ENCODE data around the gene C1QTNF5.

Gene C1QTNF5

DNA sequence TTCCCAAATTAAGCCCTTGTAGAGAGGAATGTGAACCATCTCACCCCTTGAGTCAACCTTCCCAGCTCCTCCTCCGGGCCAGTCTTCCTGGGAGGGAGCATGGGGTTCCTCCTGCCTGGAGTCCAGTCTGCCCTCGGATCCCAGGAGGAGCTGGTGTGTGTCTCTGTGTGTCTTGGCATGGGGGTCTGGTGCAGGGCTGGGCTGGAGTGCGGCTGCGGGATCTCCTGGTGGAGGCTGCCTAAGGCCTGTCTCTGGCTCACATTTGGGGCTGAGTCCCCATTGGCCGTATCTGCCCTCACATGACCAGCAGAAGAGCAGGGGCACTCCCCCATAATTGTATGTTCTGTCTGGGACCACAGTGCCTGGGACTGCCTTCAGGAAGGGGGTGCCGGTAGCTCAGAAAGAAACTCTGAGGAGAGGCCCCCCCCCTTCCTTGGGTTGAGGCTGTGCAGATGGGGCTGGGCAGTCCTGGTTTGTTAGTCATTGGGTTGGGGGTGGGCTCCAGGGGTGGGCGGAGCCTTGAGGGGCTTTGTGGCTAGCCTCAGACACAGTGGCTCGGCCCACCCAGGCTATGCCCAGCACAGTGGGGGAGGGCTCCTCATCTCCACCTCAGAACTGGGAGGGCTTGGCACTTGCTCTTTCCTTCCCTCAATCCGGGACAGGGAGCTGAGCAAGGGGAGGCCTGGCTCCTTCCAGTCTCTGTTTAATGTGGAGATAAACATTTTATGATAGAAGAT lies 2.9 kb downstream of the C1QTNF5 start:
- no peak for DNase-seq (ENCODE audit: low spot score)

GRCh38 chr11:119336744-119337469 lies 3.8 kb downstream of the C1QTNF5 start:
- no peak for DNase-seq (ENCODE audit: low spot score)

GRCh38 chr11:119335655-119336543 lies 4.8 kb downstream of the C1QTNF5 start:
- no peak for DNase-seq (ENCODE audit: low spot score)

- DNase-seq (ENCODE audit: low spot score): no peak
These were observed 5.5 kb downstream of the C1QTNF5 start for GRCh38 chr11:119335091-119335654.

DNA sequence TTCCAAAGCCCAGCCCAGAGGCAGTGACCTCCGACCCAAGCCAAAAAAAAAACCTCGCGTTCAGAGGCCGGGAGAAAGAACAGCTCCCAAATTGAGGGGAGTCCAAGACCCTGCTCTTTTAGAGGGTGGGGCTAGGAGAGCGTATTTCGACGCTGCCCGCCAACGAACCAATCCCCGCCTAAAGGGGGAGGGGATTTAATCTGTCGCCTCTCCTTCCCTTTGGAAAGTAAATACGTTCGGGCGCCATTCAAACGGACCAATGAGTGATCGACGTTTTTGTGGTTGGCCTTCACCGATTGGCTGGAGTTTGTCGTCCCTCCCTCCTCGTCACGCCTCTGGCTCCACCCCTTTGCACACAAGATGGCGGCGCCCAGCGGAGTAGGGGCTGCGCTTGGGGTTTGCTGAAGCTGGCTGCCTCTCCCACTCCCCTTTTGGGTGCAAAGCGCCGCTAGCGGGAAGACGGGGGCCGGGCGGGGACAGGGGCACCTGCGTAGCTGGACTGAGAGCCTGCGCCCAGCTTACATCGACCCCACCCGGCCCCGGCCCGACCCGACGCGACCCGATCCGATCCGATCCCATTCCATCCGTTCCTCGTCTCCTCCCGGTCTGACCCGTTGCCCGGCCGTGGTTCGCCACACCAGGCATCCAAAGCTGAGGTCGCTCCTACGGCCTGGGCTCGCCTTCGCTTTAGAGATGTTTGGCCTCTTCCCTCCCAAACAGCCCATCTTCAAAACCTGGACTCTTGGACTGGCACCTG lies 6.3 kb downstream of the C1QTNF5 start, which contains the start of gene RNF26:
TSS of gene RNF26 (plus strand) at position 354 of the 757 bp plus-strand sequence. CDS start 596 bp downstream, outside the sequence.
- DNase-seq (ENCODE audit: low spot score): peak; percentile 100

DNA sequence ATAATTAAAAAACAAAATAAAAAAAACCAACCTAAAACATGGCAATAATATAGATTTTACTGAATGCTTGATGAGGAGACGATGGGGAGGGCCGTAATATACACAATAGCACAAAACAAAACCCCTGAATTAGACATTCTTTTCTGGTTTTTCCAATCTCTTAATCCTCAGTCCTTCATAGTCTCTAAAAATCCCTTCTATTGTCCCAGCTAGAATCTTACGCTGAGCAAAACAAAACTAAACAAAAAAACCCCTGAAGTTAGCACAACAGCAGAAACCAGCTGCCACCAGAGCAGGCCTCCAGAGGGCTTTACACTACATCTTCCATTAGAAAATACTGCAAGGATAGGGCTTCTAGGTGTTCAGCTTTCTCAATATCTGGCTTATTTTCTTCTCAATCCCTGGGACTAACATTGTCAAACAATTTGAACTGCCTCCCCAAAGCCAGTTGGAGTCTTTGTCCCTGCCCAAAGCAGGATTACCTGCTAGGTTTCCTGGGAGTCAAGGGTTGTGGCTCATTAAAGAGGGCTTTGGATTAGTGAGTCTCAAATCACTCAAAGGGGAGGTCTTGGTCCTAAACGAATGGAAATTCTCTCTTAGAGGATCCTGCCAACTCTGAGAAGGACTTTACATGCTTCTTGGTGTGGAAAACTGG lies 8.4 kb downstream of the C1QTNF5 start:
- no peak for DNase-seq (ENCODE audit: low spot score)

DNA sequence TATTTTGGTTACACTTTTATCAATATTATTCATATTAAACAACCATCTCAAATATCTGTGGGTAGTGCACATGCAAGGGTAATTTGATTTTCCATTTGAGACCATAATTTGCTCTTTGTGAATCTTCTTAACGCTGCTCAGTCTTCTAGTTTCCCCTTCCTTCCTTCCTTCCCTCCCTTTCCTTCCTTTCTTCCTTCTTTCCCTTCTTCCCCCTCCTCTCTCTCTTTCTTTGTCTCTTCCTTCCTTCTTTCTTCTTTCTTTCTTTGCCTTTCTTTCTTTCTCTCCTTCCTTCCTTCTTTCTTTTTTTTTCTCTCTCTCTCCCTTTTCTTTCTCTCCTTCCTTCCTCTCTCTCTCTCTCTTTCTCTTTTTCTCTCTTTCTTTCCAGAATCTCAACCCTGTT lies 10.4 kb downstream of the C1QTNF5 start:
- no peak for DNase-seq (ENCODE audit: low spot score)

- DNase-seq (ENCODE audit: low spot score): no peak
These were observed 11.4 kb downstream of the C1QTNF5 start for GRCh38 chr11:119329320-119329719.

DNA sequence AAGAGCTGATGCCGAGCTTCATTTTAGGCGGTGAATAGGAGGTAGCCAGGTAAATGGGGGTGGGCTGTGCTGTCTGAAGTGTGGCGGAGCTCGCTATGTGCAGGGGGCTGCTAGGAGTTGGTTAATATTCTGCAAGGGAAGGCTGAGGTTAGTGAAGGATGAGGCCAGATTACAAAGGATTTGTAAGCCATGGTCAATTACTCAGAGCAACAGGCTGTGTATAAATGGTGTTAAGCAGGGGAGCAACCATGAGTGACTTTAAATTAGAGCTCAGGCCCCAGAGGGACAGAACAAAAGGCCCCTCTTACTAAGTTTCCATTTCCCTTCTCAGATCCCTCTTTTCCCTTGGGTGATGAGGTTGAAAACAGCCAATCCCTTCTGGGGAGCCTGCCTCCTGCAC lies 16.5 kb downstream of the C1QTNF5 start:
- no peak for DNase-seq (ENCODE audit: low spot score)

- DNase-seq (ENCODE audit: low spot score): peak; percentile 70
These were observed 17.1 kb downstream of the C1QTNF5 start for GRCh38 chr11:119323532-119324033.

DNA sequence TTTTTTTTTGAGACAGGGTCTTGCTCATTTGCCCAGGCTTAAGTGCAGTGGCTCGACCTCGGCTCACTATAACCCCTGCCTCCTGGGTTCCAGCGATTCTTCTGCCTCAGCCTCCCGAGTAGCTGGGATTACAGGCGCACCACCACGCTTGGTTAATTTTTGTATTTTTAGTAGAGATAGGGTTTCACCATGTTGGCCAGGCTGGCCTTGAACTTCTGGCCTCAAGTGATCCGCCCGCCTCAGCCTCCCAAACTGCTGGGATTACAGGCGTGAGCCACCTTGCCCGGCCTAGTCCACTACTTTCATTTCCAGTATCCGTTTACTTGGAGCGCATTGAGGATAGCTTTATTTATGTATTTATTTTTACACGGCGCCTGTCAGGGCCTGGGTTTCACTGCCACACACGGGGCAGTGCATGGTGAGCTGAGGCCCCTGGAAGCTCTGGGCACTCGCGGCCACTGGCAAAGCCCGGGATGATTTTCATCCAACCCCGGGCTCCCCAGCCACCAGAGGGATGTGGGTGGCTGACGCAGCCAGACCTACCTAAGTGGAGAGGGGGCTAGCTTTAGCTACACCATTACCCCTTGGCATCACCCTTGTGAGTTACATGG lies 17.7 kb downstream of the C1QTNF5 start:
- DNase-seq (ENCODE audit: low spot score): no peak

DNA sequence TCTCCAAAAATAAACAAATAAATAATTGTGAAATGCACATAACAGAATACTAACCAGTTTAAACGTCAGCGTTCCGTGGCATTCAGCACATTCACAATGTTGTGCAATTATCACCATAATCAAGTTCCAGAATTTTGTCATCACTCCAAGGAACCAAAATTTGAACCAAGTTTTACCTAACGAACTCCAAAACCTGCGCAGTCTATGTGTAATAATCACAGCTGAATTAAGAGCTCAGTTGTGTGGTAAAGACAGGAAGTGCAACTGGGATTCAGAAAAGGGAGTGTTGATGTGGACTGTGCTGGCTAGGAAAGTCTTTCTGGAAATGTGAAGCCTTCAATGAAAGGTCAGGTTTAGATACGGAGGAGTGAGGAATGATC lies 18.3 kb downstream of the C1QTNF5 start:
- DNase-seq (ENCODE audit: low spot score): no peak

DNA sequence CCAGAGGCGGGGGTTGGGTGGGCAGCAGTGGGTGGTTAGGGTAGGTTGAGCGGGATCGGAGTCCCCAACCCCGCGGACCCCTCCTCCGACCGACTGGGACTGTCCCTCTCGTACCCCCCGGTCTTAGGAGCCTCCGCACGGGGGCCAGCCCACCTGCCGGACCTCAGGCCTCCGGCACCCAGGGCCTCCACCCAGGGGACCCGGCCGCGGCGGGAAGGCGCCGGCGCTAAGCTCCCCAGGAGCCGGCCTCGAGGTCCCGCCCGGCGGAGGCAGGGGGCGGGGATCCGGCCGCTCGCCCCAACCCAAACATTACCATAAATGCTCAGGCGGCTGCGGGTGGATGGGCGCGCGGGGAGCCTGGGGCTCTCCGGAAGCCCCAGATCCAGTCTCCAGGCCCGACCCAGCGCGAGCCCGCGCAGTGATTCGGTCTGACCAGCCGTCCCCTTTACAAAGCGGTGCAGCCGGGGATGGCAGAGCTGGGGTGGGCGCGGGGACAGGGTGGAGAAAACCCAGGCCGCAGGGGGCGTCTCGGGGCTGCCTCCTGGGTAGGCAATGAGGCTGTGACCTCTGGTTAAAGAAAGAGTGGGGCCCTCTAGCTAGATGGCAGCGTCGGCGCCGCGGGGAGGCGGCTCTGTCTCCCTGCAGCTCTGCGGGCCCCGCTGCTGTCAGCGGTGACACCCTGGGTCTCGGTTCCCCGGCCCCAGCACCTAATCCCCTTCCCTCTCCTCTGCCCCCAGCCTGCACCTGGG lies 19.7 kb downstream of the C1QTNF5 start:
- DNase-seq (ENCODE audit: low spot score): no peak

- DNase-seq (ENCODE audit: low spot score): peak; percentile 72
These were observed 20.4 kb downstream of the C1QTNF5 start for GRCh38 chr11:119320240-119320775.

- DNase-seq (ENCODE audit: low spot score): no peak
These were observed 20.9 kb downstream of the C1QTNF5 start for GRCh38 chr11:119319700-119320239.

DNA sequence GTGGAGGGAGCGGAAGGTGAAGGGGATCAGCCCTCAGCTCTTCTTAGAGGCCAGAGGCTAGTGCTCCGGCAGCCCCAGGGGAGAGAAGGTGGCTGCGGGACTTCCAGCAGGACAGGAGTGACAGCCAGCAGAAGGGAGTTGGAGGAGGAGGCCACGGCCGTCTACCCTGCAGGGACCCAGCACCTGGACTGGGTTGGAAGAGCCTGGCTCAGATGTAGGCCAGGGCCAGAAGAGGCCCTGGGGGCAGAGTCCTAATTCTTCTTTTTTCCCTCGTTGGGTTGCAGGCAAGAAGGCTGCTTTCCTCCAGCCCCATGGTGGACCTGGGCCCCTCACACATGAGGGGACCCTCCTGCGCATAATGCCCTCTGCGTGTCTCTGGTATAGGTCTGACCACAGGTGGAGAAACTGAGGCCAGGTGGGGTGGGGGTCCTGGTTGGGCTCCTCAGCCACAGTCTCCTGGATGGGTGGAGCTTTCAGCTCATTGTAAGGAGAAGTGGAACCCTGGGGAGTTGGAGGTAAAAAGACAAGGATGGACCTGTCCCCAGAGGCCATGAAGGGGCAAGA lies 21.5 kb downstream of the C1QTNF5 start:
- DNase-seq (ENCODE audit: low spot score): no peak

DNA sequence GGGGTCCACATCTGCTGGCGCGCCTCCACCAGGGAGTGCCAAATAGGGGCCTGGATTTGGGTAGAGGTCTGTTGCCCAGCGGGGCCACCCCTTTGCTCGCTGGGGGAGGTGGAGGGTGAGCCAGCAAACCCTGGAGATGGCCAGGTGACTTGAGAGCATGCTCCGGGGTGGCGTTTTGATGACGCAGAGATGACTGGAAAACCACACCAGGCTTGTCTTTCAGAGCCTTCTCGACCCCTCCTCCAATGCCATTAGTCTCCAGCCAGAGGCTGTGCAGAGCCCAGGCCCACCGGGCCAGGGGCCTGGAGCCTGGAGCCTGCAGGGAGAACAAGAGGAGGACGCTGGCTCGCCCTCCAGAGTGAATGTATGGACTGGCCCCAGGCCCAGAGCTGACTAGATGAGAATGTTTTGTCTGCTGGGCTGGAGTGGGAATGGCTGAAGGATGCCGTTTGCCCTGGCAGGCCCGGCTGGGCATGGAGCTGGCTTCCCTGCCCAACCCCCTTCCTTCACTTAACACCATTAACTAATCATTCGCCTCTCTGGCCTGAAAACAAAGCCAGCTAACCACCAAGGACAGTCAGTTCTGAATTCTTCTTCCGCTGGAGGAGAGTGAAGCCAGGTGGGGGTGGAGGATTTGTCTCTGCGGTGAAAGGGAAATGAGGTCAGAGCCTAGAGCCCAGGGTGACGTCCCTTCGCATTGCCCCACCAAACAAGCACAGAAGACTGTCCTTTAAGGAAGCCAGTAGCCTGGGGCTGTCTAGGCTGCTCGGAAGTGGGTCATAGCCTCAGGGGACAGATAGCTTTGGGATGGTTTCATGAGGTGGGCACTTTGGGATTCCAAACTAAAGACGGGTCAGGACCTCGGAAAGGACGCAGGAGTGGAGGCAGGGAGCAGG lies 22.2 kb downstream of the C1QTNF5 start:
- no peak for DNase-seq (ENCODE audit: low spot score)
